Stimulated activated naive CD4-positive, alpha-beta T cell treated with Interleukin-2 at 50 U/mL for 16 hours (primary cell): ENCODE results near the gene EDN2.

Experiments
- DNase-seq: peaks from one replicate; lab custom pipeline; 2025; lab: John Stamatoyannopoulos, UW

The EDN2 gene

DNA sequence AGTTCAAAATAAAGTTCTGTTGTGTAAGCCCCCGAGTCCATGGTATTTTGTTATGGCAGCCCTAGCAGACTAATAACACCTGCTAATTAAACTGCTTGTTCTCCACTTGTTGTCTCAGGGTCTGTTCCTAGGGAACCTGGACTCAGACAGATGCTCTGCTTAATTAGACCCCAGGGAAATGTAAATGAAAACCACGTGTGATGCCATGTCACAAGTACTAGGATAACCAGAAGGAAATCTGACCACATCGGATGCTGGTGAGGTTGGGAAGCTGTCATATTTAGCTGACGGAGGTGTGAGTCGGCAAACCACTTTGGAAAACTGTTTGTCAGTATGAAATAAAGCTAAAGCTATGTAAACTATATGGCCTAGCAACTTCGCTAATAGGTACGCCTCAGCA lies 19.6 kb downstream of the EDN2 start:
- DNase-seq = no peak

DNA sequence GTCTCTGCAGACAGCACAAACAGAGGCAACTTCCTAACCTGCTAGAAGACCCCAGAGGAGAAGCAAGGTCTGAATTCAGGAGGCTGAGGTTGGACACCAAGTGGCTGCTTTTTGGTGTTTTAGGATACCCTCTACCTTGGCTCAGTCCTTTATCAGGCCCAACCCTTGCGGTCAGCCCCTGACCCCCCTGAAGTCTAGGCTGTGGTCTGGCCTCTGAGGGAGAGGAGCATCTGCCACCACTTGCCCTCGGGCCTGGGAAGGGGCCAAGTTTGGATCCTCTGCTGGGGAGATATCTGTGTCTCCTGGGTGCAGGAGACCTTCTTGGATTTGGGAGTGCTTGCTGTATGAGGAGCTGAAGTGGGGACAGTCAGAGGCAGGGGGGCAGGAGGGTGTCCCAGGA lies 21.0 kb downstream of the EDN2 start:
- no peak for DNase-seq

DNA sequence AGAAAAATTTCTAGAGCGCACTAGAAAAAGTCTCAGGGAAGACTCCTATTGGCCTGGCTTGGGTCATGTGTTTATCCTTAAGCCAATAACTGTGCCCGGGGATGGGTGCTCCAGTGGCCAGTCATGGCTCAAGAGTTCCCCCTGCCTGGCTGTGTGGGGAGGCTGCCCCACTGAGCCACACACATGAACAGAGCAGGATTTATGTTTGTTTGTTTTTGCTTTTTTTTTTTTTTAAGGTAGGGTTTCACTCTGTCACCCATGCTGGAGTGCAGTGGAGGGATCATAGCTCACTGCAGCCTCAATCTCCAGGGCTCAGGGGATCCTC lies 21.8 kb downstream of the EDN2 start:
- DNase-seq = no peak

GRCh38 chr1:41461790-41462679 lies 22.4 kb downstream of the EDN2 start:
- no peak for DNase-seq

- DNase-seq = no peak
These were observed 27.5 kb downstream of the EDN2 start for GRCh38 chr1:41456847-41457540.

DNA sequence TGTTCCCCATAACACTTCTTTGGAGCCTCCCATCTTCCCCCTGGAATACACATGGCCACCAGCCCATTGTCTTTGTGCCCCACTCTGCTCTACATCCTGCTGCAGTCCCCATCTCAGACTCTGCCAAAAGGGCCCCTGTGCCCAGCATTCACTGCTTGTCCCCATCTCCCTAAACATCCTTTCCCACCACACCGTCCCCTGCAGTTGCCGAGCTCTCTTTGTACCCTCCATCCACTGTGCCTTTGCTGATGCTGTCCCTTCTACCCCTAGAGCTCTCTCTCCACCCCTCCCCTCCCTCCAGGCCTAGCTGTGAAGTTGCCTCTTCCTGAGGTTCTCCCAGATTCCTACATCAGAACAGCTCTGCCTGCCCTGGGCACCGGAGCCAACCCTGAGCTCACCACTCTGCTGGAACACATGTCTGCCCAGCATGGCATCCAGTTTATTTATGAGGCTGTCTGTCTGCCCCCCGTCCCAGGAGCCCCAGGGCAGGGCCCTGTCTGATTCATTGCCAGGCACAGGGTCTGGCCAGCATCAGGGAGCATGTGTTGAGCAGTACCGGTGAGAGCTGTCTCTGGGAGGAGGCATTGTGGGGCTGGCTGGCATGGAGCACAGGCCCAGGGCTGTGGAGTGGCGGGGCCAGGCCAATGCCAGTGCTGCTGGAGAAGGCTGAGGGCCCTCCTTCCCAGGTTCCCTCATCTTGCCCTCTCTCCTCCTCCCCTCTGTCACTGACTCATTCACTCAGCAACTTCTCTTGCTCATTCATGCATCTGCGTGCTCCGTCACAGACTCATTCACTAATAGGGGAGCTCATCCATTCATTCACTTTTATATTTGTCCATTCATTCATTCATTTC lies 28.8 kb downstream of the EDN2 start:
- no peak for DNase-seq

DNA sequence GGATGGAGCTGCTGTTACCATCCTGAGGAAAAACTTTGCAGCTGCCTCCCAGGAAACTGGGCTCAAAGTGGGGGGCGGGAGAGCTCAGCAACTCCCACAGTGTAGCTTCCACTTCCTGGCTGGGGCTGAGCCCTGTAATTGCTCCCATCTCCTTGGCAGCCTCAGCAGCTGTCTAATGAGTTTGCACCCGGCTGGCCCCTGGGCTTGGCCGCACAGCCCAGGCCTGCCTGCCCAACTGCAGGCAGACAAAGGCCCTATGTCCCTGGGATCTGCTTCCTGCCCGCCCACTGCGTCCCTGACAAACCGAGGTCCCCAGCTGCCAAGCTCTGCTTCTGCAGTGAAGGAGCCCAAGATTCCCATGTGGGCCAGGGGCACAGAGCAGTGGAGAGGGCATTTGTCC lies 30.1 kb downstream of the EDN2 start:
- DNase-seq = no peak

DNA sequence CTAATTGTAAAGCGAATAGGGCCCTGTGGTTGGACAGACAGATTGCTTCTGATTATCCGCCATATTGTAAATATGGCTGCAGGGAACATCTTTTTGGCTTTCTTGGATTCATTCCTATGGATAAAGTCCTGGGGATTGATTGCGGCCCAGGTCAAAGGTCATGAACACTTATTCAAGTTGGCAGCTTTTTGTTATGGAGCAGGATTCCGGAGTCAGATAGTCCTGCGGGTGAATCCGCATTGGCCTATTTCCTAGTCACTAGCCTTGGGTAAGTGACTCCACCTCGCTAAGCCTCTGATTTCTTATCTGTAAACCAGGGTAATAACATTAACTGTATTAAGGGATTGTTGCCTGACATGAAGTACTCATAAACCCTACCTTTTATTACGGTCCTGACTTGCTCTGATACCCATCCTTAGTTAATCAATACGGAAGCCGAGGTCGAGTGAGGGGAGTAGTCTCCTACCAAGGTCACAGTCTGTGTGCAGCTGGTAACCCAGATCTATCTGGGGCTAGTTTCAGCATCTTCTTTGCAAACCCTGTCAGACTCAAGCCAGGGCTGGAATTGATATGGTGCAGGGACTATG lies 31.7 kb downstream of the EDN2 start:
- no peak for DNase-seq

DNA sequence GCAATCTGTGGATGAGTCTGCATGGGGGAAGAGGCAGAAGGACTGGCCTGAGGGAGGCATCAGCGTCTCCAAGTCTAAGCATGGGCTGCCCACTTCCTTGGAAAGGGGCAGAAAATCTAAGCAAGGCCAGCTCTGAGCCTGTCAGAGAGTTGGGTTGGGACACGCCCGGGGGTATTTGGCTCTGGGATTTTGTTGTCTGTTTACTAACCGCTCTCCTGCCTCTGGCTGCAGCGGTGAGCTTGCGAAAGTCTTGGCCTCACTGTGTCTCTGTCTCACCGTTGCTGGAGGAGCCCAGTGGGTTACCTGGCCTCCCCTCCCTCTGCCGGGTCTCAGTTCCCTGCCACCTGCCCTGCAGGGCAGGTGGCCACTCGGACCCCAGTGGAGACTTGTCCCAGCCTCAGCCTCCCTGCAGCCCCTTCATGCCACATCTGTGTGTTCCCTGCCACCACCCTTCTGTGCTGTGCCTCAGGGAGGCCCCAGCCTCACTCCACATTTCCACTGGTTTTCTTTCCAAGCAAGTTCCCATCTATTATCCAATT lies 33.7 kb downstream of the EDN2 start:
- no peak for DNase-seq

DNA sequence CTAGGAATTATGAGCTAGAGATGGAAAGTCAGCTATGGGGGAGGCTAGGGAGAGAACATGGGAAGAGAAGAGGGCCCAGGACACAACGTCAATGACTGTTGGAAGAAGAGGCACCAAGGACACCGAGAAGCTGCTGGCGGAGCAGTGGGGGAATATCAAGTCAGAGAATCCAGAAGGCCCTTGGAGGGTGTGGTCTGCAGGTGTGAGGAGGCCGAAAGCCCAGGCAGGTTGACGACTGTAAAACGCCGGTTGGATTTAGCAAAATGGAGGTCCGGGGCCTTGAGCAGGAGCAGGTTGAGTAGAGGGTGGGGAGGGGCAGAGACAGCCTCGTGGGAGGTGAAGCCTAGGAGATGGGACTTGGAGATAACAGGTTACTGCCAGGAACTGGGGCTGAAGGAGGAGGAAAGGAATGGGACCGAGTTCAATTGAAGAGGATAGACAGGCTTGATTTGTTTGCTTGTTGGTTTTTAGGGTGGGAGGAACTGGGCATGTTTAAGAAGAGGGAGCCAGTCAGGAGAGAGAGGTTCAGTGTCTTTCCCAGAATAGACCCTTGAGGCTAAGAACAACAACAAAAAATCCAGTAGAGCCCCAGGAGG lies 35.1 kb downstream of the EDN2 start:
- no peak for DNase-seq

GRCh38 chr1:41448821-41449220 lies 35.7 kb downstream of the EDN2 start:
- no peak for DNase-seq

- no peak for DNase-seq
These were observed 36.3 kb downstream of the EDN2 start for GRCh38 chr1:41447995-41448770.

DNA sequence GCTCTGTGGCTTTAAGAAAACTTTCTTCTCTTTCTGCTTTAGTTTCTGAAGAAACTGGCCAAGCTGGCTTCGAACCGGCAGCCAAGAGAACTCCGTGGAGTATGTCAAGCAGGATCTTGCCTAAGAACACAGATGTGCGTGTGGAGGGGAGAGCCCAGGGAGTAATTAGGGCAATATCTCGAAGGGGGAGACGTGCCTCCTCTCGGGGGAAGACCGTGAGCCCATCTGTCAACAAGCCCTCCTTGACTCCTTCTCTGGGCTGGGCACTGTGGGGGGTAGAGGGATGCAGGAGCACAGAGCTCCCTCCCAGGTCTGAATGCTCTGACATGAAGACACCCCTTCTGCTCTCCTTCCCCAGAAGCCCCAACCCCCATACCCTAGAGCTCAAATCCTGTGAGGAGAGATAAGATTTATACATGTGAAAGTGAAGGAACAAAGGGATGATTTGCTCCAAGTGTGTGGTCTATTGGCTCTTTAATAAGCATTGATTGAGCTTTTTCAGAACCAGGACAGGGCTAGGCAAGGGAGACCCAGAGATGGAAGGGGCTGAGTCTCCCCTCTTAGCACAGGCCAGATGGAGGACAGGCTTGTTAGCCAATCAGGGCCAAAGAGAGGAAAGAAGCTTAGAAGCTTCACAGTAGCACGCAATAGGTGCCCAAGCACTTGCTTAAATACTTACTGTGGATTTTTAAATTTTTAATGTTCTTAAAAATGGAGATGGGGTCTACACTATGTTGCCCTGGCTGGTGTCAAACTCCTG lies 37.5 kb downstream of the EDN2 start:
- DNase-seq = no peak

DNA sequence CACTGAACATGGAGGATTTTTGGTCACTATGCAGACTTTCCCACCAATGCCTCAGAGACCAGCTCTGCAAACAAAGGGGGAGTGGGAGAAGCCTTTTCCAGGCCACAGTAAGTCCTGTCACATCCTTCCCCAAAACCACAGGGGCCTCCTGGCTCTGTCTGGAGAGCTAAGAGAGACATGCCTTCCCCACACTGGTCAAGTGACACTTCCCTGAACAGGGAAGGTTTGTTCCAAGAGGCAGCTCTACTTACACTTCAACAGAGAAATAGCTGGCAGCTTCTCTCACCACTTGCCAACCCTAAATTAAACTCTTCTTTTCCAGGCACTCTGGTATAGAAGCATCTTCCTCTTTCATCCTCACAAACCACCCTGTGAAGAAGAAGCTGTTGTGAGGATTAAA lies 39.7 kb downstream of the EDN2 start:
- no peak for DNase-seq

DNA sequence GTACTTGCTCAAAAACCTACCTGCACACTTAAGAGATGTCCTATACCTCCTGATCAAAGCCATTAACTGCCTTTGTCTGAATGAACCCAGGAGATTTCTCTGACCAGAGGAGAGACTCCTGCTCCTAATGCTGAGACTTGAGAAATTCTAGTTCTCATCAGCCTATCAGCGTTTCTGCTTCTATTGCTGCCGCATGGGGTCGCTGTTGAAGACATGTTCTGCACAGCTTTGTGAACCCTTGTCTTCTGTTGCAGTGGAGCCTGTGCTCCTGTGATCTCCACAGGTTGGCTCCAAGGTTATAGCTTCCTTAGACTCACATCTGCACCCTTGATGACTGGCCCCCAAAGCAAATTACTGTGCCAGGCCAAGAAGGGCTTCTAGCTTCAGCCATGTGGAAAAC lies 40.2 kb downstream of the EDN2 start:
- DNase-seq = no peak

GRCh38 chr1:41442697-41443251 lies 41.7 kb downstream of the EDN2 start:
- no peak for DNase-seq

DNA sequence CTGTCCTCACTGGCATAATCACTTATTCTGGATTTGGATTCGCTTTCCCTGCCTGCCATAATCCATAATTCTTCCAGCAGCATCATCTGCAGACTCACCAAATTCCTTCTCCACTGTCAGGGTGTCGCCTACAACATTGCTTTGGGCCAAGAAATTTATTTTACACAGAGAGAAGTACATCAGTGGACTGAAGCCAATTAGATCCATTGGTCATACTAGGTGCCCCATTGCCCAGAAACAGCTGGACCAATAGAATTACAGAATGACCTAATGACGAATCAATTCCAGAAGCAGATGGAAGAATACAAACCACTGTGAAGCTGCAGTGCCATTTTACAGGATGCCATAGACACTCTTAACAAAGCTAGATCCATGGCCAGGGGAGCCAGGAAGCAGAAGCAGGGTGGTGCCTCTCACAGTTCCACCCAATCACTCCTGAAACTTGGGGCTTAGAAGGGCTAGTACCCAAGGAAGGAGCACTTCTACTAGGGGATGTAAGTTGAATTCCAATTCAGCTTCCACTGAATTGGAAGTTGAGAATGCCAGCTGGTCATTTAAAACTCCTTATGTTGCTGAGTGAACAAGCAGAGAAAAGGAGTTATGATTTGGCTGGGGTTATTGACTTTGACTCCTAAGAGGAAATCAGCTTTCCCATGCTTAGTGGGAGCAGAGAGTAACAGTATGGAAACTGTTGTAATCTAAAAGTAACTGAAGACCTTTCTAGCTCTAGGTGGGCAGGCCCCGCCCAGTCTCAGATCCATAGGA lies 44.0 kb downstream of the EDN2 start:
- DNase-seq = no peak

GRCh38 chr1:41439234-41439633 lies 45.2 kb downstream of the EDN2 start:
- no peak for DNase-seq

- no peak for DNase-seq
These were observed 45.8 kb downstream of the EDN2 start for GRCh38 chr1:41438711-41439110.
